HEK293 (cell line): ENCODE measurements around the gene FAM171A2.

Experiments
- CTCF ChIA-PET: fragments of 350-600 bp; formaldehyde crosslinking; extraction: SDS; loops from one replicate; lab custom pipeline; 2021; ENCODE audit warnings: antibody characterized with exemption; lab: Yijun Ruan, JAX
- POLR2A ChIA-PET: fragments of 300-600 bp; formaldehyde crosslinking; extraction: SDS; loops from one replicate; lab custom pipeline; 2020; ENCODE audit warnings: antibody characterized with exemption, inconsistent platforms; lab: Yijun Ruan, JAX
- H3K27ac ChIP-seq: fragments of 200-500 bp; sonication (Bioruptor generic); 2 replicates; pipeline ENCODE4 v1.5.1; 2014; ENCODE audit warnings: low read depth, low read length, control low read depth, inconsistent platforms; ENCODE audit errors: extremely low read depth
- H3K36me3 ChIP-seq, 2 experiments: fragments of 200-500 bp in 1 of 2; sonication (Bioruptor generic) in 1 of 2; 1 replicate in 1 of 2; 2 replicates in 1 of 2; pipeline ENCODE4 v1.5.1; 2014 to 2017; ENCODE audit warnings: inconsistent platforms in 2 of 2, low read length in 2 of 2; ENCODE audit not compliant: control insufficient read depth in 2 of 2, insufficient read depth in 1 of 2
- H3K4me1 ChIP-seq: fragments of 200-500 bp; sonication (Bioruptor generic); 2 replicates; pipeline ENCODE4 v1.5.1; 2014; ENCODE audit warnings: mild to moderate bottlenecking, low read length, inconsistent platforms; ENCODE audit not compliant: control insufficient read depth, insufficient read depth
- H3K4me3 ChIP-seq: 2 replicates; pipeline ENCODE4 v1.5.1; 2011; ENCODE audit warnings: low read depth, mild to moderate bottlenecking, control low read depth, low read length, moderate library complexity
- H3K9me3 ChIP-seq: fragments of 200-500 bp; sonication (Bioruptor generic); 2 replicates; pipeline ENCODE4 v1.5.1; 2014; ENCODE audit warnings: low read depth, low read length, inconsistent platforms; ENCODE audit not compliant: control insufficient read depth, insufficient read depth
- GLI2 ChIP-seq: fragments of 450-650 bp; formaldehyde crosslinking; IDR thresholded peaks from 2 replicates; pipeline ENCODE4; 2017; ENCODE audit warnings: missing biosample characterization, missing genetic modification characterization, low read depth, borderline replicate concordance
- GLIS2 ChIP-seq: fragments of 450-650 bp; formaldehyde crosslinking; IDR thresholded peaks from 2 replicates; pipeline ENCODE4 v1.5.1; 2016; ENCODE audit warnings: missing biosample characterization, missing genetic modification characterization
- RBAK ChIP-seq: fragments of 450-650 bp; formaldehyde crosslinking; IDR thresholded peaks from 2 replicates; pipeline ENCODE4 v1.5.1; 2016; ENCODE audit warnings: missing biosample characterization, missing genetic modification characterization
- SCRT2 ChIP-seq: fragments of 450-650 bp; formaldehyde crosslinking; IDR thresholded peaks from 2 replicates; pipeline ENCODE4 v1.5.1; 2016; ENCODE audit warnings: missing biosample characterization, missing genetic modification characterization
- TRIM28 ChIP-seq: IDR thresholded peaks from 2 replicates; pipeline ENCODE4 v1.6.1; 2011; ENCODE audit warnings: low read length, control low read depth, borderline replicate concordance
- ZBTB8A ChIP-seq: fragments of 450-650 bp; formaldehyde crosslinking; IDR thresholded peaks from 2 replicates; pipeline ENCODE4 v1.5.1; 2016; ENCODE audit warnings: missing biosample characterization, missing genetic modification characterization
- ZNF394 ChIP-seq: fragments of 450-650 bp; formaldehyde crosslinking; IDR thresholded peaks from 2 replicates; pipeline ENCODE4 v1.5.1; 2016; ENCODE audit warnings: missing biosample characterization, missing genetic modification characterization, mild to moderate bottlenecking, moderate library complexity, borderline replicate concordance
- ZNF510 ChIP-seq: fragments of 450-650 bp; formaldehyde crosslinking; IDR thresholded peaks from 2 replicates; pipeline ENCODE4 v1.5.1; 2018; ENCODE audit warnings: mild to moderate bottlenecking, missing genetic modification characterization, missing biosample characterization; ENCODE audit not compliant: insufficient replicate concordance
- ZNF660 ChIP-seq: fragments of 450-650 bp; IDR thresholded peaks from 2 replicates; pipeline ENCODE4 v1.5.1; 2018; ENCODE audit warnings: missing biosample characterization, mild to moderate bottlenecking, missing genetic modification characterization
- ZNF777 ChIP-seq: fragments of 450-650 bp; formaldehyde crosslinking; IDR thresholded peaks from 2 replicates; pipeline ENCODE4 v1.5.1; 2017; ENCODE audit warnings: missing biosample characterization, missing genetic modification characterization, borderline replicate concordance
- TF ChIP-seq, protein P1 (sequence below): fragments of 450-650 bp; formaldehyde crosslinking; IDR thresholded peaks from 2 replicates; pipeline ENCODE4 v1.5.1; 2016; ENCODE audit warnings: missing biosample characterization, missing genetic modification characterization
- TF ChIP-seq, protein P2 (sequence below): fragments of 450-650 bp; formaldehyde crosslinking; IDR thresholded peaks from 2 replicates; pipeline ENCODE4 v1.5.1; 2016; ENCODE audit warnings: missing biosample characterization, missing genetic modification characterization
- TF ChIP-seq, protein P3 (sequence below): fragments of 450-650 bp; formaldehyde crosslinking; IDR thresholded peaks from 2 replicates; pipeline ENCODE4 v1.5.1; 2016; ENCODE audit warnings: missing biosample characterization, missing genetic modification characterization
- TF ChIP-seq, protein P4 (sequence below): fragments of 450-650 bp; formaldehyde crosslinking; IDR thresholded peaks from 2 replicates; pipeline ENCODE4 v1.5.1; 2016; ENCODE audit warnings: missing biosample characterization, missing genetic modification characterization
- TF ChIP-seq, protein P5 (sequence below): fragments of 450-650 bp; formaldehyde crosslinking; IDR thresholded peaks from 2 replicates; pipeline ENCODE4 v1.5.1; 2016; ENCODE audit warnings: missing biosample characterization, missing genetic modification characterization
- TF ChIP-seq, protein P6 (sequence below): fragments of 450-650 bp; formaldehyde crosslinking; IDR thresholded peaks from 2 replicates; pipeline ENCODE4 v1.5.1; 2016; ENCODE audit warnings: missing biosample characterization, missing genetic modification characterization, borderline replicate concordance
- TF ChIP-seq, protein P7 (sequence below): fragments of 450-650 bp; formaldehyde crosslinking; conservative IDR thresholded peaks from 2 replicates; pipeline ENCODE4 v1.5.1; 2016; ENCODE audit warnings: low read depth, missing biosample characterization, missing genetic modification characterization

The FAM171A2 gene

DNA sequence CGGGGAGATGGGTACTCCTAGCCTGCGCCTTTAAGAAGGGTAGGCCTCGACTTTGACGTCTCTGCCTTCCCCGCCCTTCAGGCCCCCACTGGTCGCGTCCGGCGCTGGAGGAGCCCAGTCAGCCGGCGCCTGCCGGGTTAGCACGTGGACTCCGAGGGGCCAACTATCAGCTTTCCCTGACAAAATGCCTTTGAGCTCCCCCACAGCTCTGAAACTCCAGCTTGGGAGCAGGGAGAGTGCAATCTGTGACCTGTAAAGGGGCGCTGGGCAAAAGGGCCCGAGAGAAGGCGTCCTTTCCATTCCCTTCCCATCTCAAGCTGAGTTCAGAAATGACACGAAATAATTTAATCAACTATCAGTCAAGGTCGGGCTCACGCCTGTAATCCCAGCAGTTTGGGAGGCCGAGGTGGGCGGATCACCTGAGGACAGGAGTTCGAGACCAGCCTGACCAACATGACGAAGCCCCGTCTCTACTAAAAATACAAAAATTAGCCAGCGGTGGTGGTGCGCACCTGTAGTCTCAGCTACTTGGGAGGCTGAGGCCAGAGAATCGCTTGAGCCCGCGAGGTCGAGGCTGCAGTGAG lies 36.7 kb downstream of the FAM171A2 start:
- Histone ChIP-seq H3K4me3 (no peak overlapping the region), H3K9me3 (no peaks in the 10 kb centered on the region), H3K27ac (no peak overlapping the region), H3K36me3 (peaks cover 1 to 7% of the 10 kb centered on the region in 2 experiments; a peak in 2 of 3 replicates), H3K4me1 (peaks cover 7% of the 10 kb centered on the region)
- ChIA-PET POLR2A (interaction anchor here (0.5 to 1.3 kb wide), 16 partner anchors 8 to 243 kb away, joined by 3 to 13 read pairs (median 4); partner anchors contain the start of genes ATXN7L3, FAM171A2, GRN and HDAC5), CTCF (interaction anchor here (0.6 to 1.3 kb wide), 10 partner anchors 23 to 155 kb away, joined by 3 to 5 read pairs (median 3); partner anchors contain the start of gene ITGA2B)
- TF ChIP-seq, protein P1, sequence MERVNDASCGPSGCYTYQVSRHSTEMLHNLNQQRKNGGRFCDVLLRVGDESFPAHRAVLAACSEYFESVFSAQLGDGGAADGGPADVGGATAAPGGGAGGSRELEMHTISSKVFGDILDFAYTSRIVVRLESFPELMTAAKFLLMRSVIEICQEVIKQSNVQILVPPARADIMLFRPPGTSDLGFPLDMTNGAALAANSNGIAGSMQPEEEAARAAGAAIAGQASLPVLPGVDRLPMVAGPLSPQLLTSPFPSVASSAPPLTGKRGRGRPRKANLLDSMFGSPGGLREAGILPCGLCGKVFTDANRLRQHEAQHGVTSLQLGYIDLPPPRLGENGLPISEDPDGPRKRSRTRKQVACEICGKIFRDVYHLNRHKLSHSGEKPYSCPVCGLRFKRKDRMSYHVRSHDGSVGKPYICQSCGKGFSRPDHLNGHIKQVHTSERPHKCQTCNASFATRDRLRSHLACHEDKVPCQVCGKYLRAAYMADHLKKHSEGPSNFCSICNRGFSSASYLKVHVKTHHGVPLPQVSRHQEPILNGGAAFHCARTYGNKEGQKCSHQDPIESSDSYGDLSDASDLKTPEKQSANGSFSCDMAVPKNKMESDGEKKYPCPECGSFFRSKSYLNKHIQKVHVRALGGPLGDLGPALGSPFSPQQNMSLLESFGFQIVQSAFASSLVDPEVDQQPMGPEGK (tag by site-specific recombination) = peak; percentile 73
- no peak for TF ChIP-seq GLI2
- no peak for TF ChIP-seq ZNF394 (tag by site-specific recombination)
- no peak for TF ChIP-seq RBAK (tag by site-specific recombination)
- peak; percentile 53; the same call in 1 of the 2 replicates for TF ChIP-seq ZNF660 (tag by site-specific recombination)
- TF ChIP-seq GLIS2 = peak; percentile 80
- no peak for TF ChIP-seq ZNF777
- TF ChIP-seq, protein P2, sequence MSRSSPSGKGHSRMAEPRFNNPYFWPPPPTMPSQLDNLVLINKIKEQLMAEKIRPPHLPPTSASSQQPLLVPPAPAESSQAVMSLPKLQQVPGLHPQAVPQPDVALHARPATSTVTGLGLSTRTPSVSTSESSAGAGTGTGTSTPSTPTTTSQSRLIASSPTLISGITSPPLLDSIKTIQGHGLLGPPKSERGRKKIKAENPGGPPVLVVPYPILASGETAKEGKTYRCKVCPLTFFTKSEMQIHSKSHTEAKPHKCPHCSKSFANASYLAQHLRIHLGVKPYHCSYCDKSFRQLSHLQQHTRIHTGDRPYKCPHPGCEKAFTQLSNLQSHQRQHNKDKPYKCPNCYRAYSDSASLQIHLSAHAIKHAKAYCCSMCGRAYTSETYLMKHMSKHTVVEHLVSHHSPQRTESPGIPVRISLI = no peak
- TF ChIP-seq, protein P3, sequence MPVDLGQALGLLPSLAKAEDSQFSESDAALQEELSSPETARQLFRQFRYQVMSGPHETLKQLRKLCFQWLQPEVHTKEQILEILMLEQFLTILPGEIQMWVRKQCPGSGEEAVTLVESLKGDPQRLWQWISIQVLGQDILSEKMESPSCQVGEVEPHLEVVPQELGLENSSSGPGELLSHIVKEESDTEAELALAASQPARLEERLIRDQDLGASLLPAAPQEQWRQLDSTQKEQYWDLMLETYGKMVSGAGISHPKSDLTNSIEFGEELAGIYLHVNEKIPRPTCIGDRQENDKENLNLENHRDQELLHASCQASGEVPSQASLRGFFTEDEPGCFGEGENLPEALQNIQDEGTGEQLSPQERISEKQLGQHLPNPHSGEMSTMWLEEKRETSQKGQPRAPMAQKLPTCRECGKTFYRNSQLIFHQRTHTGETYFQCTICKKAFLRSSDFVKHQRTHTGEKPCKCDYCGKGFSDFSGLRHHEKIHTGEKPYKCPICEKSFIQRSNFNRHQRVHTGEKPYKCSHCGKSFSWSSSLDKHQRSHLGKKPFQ = no peak
- TF ChIP-seq, protein P4, sequence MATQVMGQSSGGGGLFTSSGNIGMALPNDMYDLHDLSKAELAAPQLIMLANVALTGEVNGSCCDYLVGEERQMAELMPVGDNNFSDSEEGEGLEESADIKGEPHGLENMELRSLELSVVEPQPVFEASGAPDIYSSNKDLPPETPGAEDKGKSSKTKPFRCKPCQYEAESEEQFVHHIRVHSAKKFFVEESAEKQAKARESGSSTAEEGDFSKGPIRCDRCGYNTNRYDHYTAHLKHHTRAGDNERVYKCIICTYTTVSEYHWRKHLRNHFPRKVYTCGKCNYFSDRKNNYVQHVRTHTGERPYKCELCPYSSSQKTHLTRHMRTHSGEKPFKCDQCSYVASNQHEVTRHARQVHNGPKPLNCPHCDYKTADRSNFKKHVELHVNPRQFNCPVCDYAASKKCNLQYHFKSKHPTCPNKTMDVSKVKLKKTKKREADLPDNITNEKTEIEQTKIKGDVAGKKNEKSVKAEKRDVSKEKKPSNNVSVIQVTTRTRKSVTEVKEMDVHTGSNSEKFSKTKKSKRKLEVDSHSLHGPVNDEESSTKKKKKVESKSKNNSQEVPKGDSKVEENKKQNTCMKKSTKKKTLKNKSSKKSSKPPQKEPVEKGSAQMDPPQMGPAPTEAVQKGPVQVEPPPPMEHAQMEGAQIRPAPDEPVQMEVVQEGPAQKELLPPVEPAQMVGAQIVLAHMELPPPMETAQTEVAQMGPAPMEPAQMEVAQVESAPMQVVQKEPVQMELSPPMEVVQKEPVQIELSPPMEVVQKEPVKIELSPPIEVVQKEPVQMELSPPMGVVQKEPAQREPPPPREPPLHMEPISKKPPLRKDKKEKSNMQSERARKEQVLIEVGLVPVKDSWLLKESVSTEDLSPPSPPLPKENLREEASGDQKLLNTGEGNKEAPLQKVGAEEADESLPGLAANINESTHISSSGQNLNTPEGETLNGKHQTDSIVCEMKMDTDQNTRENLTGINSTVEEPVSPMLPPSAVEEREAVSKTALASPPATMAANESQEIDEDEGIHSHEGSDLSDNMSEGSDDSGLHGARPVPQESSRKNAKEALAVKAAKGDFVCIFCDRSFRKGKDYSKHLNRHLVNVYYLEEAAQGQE = no peak
- TF ChIP-seq ZNF510 = no peak
- TF ChIP-seq, protein P5, sequence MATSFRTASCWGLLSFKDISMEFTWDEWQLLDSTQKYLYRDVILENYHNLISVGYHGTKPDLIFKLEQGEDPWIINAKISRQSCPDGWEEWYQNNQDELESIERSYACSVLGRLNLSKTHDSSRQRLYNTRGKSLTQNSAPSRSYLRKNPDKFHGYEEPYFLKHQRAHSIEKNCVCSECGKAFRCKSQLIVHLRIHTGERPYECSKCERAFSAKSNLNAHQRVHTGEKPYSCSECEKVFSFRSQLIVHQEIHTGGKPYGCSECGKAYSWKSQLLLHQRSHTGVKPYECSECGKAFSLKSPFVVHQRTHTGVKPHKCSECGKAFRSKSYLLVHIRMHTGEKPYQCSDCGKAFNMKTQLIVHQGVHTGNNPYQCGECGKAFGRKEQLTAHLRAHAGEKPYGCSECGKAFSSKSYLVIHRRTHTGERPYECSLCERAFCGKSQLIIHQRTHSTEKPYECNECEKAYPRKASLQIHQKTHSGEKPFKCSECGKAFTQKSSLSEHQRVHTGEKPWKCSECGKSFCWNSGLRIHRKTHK (tag by site-specific recombination) = no peak
- no peak for TF ChIP-seq TRIM28
- TF ChIP-seq, protein P6, sequence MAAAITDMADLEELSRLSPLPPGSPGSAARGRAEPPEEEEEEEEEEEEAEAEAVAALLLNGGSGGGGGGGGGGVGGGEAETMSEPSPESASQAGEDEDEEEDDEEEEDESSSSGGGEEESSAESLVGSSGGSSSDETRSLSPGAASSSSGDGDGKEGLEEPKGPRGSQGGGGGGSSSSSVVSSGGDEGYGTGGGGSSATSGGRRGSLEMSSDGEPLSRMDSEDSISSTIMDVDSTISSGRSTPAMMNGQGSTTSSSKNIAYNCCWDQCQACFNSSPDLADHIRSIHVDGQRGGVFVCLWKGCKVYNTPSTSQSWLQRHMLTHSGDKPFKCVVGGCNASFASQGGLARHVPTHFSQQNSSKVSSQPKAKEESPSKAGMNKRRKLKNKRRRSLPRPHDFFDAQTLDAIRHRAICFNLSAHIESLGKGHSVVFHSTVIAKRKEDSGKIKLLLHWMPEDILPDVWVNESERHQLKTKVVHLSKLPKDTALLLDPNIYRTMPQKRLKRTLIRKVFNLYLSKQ (tag by site-specific recombination) = no peak
- no peak for TF ChIP-seq SCRT2 (tag by site-specific recombination)
- TF ChIP-seq ZBTB8A = peak; percentile 98
- TF ChIP-seq, protein P7, sequence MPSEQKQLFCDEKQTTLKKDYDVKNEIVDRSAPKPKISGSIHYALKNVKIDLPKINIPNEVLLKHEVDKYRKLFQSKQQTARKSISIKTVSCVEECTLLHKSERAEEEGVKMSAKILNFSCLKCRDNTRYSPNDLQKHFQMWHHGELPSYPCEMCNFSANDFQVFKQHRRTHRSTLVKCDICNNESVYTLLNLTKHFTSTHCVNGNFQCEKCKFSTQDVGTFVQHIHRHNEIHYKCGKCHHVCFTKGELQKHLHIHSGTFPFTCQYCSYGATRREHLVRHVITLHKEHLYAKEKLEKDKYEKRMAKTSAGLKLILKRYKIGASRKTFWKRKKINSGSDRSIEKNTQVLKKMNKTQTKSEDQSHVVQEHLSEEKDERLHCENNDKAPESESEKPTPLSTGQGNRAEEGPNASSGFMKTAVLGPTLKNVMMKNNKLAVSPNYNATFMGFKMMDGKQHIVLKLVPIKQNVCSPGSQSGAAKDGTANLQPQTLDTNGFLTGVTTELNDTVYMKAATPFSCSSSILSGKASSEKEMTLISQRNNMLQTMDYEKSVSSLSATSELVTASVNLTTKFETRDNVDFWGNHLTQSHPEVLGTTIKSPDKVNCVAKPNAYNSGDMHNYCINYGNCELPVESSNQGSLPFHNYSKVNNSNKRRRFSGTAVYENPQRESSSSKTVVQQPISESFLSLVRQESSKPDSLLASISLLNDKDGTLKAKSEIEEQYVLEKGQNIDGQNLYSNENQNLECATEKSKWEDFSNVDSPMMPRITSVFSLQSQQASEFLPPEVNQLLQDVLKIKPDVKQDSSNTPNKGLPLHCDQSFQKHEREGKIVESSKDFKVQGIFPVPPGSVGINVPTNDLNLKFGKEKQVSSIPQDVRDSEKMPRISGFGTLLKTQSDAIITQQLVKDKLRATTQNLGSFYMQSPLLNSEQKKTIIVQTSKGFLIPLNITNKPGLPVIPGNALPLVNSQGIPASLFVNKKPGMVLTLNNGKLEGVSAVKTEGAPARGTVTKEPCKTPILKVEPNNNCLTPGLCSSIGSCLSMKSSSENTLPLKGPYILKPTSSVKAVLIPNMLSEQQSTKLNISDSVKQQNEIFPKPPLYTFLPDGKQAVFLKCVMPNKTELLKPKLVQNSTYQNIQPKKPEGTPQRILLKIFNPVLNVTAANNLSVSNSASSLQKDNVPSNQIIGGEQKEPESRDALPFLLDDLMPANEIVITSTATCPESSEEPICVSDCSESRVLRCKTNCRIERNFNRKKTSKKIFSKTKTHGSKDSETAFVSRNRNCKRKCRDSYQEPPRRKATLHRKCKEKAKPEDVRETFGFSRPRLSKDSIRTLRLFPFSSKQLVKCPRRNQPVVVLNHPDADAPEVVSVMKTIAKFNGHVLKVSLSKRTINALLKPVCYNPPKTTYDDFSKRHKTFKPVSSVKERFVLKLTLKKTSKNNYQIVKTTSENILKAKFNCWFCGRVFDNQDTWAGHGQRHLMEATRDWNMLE (tag by site-specific recombination) = no peak
